Measurements from ENCODE around the gene PRXL2B.
"Not testable (repeated sequence)": the region's sequence is repeated elsewhere in the genome, so short reads cannot be mapped to it uniquely, and the experiment has no call there.

Gene PRXL2B, protein sequence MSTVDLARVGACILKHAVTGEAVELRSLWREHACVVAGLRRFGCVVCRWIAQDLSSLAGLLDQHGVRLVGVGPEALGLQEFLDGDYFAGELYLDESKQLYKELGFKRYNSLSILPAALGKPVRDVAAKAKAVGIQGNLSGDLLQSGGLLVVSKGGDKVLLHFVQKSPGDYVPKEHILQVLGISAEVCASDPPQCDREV

DNA sequence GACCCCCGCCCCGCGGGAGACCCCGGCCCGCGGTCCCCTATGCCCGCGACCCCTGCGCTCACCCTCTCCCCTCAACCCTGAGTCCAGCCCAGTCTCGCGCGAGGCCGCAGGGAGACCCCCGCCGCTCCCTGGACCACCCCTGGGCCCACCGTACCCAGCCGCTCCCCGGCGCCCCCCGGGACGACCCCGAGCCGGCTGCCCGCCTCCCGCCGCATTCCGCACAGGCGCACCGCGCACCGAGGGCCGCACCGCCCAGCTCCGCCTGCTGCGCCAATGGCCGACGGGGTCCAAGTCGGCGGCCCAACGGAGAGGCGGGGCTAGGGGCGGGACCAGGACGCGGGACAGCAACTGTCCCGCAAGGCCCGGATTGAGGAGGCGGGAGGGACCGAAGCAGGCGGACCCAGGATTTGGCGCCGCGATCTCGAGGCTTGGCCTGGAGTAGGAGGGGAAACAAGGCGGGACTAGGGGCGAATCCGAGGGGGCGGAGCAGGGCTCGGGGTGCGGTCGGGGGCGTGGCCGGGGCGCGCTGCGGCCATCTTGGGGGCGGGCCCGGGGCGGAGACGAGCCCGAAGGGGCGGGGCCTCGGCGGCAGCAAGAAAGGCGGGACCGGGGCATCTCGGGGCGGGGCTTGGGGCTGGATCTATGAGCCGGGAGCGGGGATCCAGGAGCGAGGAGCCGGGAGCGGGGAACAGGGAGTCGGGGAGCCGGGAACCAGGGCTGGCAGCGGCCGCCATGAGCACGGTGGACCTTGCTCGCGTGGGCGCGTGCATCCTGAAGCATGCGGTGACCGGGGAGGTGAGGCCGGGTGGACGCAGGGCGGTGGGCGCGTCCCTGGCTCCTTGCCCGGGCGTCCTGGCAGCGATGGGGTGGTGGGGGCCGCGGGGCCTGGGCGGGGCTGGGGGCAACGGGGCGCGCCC, at the start of gene PRXL2B:
TSS of gene PRXL2B (plus strand) at position 624 of the 917 bp plus-strand sequence. CDS start at position 733, 109 bp downstream.
- peak; percentile 97 for DNase-seq (ENCODE audit: low spot score)

DNA sequence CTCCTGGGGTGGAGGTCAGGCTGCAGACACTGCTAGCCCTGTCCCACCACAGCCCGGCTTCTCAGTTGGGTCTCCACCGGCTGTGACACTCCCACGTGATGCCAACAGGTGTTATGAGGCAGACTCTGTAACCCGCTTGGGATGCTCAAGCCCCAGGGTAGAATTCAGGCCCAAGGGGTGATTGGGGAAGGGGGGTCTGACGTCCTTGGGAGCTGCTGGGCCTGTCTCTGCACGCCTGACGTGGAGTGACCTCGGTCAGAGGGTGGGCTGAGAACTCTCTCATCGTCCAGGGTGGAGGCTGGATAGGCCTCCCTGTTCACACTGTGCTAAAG, 48.8 kb upstream of the PRXL2B start:
- DNase-seq (ENCODE audit: low spot score): no peak

DNA sequence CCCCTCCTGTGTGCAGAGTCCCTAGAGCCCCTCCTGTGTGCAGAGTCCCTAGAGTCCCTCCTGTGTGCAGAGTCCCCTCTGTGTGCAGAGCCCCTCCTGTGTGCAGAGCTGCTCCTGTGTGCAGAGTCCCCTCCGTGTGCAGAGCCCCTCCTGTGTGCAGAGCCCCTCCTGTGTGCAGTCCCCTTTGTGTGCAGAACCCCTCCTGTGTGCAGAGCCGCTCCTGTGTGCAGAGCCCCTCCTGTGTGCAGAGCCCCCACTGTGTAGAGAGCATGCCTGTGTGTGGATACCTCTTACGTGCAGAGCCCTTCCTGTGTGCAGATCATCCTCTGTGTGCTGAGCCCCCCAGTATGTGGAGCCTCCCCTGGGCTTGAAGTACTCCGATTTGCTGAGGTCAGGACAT, 48.2 kb upstream of the PRXL2B start:
- DNase-seq (ENCODE audit: low spot score): no peak

DNA sequence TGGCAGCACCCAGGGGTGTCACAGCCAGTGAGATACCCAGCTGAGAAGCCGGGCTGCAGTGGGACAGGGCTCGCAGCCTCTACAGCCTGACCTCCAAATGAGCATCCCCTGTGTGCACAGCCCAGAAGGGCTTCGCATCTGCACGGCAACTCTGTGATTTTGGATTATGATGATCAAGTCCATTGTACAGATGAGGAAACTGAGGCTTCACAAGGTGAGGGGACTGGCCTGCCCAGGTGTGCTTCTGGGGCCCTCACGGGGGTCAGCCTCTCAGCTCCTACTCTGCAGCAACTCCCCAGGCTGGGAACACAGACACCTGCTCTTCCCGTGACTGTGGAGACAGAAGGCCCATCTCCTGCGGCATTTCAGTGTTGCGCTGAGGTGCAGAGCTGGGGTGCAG, 47.7 kb upstream of the PRXL2B start:
- no peak for DNase-seq (ENCODE audit: low spot score)

DNA sequence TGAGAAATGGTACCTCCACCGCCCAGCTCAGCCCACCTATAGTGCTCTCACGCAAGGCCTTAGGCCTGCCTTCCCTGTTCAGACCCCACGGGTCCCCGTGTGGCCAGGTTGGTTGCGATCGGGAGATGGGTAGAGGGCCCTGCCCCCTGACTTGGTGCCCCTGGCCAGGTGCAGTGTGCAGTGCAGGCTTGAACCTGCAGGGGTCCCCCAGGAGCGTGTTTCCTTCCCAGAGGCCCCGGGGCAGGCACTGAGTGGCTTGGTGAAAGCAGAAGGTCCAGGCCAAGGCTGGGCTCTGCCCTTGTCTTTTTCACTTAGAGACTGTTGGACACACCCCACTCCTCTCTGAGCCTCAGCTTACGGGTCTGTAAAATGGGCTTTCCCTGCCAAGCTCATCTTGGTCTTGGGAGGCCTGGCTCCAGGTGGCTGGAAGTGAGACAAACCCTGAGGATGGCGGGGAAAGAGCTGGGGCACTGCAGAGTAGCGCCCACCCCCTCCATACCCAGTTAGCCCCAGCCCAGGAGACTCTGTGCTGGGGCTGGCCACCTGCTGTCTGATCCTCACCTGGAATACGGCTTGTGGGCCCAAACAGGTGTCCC, 47.2 kb upstream of the PRXL2B start:
- DNase-seq (ENCODE audit: low spot score): no peak

DNA sequence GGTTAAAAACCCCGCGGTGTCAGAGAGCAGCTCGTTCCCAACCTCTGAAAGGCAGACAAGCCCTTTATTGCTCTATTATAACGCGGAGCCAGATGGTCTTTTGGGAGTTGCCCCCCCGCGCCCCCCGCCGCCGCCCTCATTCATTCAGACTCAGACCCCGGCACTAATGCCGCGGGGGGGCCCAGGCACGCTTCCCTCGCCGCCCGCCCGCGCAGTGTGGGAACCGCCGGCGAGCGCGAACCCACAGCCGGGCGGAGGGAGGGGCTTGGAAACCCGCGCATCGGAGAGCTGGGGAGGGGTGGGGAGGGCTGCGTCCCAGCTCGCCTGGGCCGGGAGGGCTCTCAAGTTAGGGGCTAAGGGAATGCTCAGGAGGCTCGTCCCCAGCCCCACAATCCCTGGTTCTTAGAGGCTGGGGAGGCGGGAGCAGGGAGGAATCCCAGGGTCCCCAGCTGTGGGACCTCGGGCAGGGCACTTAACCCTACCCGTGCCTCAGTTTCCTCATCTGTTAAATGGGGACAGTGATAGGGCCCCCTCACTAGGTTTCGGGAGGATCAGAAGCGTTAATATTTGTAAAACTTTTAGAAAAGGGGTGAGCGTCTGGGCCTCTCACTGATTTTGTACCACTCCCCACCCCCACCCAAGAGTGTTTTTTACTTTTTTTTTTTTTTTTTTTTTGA, 45.6 kb upstream of the PRXL2B start:
- no peak for DNase-seq (ENCODE audit: low spot score)

DNA sequence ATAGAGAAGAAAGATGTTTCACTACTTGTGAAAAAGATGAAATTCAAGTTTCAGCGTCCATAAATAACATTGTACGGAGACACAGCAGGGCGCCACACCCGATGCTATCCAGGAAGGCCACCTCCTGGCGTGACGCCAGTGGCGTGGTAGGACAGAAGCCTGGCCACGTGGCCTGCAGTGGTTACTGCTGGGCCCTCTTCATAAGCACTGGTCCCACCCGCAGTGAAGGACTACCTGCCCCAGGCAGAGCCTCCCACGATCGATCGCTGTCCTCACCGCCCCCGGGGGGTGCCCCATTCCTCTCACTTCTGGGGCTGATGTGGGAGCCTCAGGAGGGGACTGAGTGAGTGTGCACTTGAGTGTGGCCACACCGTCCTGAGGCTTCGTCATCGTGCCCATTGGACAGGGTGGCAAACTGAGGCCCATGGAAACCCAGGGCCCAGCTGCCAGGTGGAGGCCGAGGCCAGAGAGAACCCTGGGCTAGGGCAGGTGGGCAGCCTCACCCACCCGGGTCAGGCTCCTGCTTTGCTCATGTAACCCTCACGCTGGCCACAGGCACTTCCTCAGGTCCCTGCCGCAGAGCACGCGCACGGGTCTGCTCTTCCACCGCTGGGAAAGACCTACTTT, 44.8 kb upstream of the PRXL2B start:
- no peak for DNase-seq (ENCODE audit: low spot score)

DNA sequence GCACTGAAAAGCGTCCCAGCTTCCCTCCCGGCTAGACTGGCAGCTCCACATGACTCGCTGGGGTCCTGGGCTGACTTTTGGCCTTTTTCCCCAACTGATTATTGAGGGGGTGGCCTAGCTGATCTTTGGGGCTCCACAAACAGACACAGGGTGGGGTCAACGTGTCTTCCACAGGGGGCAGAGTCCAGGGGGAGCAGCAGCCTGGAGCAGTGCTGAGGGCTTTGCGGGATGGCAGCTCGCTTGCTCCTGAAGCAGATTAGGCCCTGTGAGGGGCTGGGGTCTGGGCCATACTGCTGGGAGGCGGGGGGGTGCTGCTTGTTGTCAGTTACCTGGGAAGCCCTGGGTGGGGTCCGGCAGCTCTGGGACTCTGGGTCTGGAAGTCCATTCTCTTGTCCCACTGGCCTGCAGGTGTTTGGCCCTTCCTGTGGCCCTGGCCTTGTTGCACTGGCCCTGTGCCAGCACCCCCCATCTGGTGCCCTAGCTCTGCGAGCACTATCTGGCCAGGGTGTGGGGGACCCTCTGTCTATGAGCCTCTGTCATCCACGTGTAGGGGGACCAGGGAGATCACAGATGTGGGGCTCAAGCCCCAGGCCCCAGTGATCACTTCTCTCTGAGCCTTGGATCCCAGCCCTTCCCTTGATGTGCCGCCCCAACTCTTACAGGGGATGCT, 44.2 kb upstream of the PRXL2B start:
- DNase-seq (ENCODE audit: low spot score): no peak

DNA sequence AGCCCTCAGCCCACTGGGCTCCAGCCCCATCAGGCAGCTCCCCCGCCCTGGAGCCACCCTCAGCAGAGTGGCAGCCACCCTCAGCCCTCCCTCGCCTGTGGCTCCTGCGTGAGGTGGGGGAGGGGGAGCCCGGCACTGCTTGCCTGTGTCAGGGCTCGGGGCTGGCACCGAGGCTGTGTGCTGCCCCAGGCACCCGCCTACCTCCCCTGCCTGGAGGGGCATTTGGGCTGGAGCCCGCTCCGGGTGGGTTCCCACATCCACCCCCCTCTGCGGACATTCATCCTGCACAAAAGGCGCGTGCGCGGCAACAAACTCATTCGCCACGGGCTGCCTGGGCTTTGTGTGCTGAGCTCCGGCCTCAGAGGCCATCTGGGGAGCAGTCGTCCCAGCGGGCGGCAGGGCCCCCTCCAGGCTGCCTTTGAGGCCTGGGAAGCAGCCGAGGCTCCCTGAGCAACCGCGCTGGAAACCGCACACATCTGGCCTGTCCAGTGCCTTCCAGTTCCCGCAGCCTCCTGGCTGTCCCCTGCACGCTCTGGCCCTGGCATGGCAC, 43.0 kb upstream of the PRXL2B start:
- DNase-seq (ENCODE audit: low spot score): no peak

DNA sequence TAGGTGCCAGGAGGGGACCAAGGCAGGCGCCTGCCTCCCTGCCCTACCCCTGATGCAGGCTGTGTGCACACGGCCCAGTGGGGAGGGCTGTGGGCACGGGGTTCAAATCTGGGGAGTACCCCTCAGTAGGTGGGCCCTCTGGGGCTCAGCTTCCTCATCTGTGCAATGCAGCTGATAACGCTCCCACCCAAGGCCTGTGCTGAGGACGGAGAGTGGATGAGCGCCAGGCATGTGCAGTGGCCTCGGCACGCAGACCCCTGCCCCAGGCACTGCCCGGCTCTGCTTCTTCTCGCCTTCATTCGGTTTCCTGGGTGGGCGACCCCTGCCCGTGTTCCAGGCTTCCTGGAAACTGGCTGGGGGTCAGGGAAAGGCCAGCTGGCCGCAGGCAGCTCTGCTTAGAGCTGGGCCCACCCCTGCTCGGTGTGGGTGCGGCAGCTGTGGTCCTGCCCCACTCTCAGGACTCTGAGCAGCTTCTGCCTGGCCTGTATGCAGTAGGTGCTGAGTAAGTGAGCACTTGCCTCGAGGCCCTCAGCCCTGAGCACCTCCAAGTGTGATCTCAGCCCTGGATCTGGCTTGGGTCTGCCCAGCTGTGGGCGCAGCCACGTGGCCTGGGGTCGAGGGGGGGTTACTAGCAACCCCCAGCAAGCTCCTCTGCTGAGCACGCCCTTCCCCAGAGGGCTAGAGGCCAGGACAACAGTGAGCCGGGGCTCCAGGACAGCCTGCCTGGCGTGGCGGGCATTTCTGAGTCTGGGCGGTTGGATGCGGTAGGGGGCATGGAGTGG, 42.3 kb upstream of the PRXL2B start:
- no peak for DNase-seq (ENCODE audit: low spot score)

DNA sequence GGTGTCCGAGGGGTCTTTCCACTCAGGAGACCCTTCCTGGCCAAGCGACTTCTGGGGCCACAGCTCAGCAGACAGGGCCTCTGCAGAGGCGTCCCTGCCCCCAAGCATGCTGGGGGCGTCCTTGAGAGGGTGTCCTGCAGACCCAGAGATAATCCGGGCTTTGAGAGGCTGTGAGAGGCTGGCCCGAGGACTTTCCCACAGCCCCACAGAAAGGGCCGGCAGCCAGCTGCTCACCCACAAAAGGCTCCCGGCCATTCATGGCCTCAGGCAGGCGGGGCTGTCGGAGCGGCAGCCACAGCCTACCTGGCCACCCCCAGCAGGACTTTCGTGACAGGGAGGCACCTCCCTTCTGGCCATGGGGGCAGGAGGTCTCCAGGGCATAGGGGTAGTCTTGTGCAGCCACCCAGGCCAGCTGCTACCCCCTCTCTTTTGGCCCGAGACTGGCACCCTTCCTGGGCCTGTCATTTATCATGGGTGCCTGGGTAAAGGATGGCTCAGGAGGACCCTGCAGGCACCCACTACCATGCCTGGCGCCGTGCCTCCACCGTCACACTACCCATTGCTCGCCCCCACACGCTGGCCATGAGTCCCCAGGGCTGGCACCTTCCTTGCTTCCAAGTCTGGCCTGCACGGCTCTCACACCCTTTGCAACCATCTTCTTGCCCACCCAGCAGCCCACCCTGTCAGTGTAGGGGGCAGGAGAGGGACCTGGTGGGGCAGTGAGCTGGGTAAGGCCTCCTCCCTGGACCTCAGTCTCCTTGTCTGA, 41.5 kb upstream of the PRXL2B start:
- DNase-seq (ENCODE audit: low spot score): no peak

DNA sequence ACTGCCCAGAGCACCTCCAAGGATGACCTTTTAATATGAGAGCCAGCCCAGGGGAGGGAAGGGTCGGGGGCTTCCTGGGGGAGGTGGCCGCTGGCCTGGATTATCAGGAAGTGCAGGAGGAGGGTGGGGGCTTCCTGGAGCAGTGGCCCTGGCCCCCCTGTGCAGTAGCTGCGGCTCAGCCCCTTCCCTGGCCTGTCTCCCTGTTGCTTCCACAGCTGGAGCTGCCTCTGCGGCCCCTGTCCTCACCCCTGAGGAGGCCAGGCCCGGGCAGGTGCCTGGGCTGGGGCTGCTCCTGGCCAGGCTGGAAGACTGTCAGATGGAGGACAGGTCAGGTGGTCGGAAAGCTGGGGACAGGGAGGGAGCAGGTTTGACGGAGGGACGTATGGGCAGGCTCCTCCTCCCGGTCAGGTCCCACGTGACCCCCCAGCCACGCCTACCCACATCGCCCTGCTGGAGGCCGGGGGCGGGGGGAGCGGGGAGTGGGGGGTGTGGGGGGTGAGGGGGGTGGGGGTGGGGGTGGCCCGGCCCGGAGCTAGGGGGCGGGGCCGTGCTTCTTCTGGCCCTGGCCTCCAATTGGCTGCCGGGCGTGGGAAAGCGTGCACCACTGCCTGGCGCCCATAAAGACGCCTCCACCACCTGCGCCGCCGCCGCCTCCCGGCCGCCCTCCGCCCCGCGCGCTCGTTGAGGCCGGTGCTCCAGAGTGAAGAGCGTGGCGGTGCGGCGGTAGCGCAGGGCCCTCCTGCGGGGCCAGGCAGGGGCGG, 40.6 kb upstream of the PRXL2B start:
- DNase-seq (ENCODE audit: low spot score): peak; percentile 90

DNA sequence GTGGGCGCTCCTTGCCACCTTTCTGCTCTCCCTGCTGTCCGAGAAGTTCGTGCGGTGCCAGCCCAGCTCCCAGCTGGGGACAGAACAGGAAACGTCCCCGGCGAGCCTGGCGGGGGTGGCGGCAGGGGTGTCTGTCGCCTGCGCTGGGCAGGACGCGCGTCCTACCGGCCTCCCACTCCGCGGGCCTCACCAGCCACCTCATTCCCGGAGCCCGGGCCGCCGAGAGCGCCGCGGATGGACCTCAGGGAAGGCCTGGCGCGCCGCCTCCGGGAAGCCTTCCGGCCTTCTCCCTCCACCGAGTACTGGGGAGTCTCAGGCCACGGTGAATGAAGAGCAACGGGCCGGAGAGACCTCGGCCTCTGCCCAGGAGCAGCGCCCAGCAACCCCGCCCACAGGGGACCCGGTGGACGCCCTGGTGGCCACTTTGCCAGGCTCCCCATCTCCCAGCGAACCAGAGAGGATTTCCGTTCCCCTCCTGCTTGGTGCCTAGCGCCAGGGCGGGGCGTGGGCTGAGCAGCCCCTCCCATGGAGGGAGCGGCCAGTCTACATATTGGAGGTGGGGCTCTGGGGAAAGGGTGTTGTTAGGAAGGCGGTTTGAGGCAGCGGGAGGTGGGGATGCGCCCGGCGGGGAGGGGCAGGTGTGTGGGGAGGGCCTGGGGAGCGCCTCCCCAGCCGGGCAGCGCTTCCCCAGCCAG, 39.9 kb upstream of the PRXL2B start:
- peak; percentile 93 for DNase-seq (ENCODE audit: low spot score)

DNA sequence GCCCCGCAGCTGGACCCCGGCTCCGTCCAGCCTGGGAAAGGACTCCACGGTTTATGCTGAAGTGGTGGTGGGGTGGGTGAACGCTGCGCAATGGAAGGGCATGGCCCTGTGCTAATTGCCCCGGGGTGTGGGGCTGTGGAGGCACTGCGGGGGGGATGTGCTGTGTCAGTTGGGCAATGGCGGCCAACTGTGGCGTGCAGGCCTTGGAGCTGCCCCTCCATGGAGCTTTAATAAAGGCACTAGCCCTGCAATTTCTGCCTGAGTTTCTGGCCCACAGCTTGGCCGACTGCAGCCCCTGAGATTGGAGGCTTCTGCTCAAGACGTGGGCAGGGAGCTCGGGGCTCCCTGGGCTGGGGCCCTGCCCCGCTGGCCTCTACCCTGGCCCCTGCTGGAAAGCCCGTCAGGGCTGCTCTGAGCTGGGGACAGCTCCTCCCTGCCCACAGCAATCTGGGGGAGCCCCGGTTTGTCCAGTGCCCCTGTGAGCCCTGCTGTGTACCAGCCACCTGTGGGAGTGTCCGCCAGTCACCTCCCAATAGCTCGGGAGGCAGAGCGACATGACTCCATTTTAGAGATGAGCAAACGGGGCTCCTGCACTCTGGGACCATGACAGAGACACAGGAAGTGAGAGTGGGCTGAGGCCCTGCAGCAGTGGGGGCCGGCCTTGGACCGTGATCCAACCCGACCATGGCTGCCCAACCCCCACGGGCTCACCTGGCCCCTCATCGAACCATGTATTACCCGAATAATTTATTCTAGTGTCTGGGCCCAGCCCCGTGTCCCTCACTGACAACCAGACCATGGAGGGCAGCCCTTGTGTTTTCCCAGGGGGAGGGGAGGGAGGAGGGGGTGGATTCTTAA, 39.1 kb upstream of the PRXL2B start:
- DNase-seq (ENCODE audit: low spot score): peak; percentile 53

DNA sequence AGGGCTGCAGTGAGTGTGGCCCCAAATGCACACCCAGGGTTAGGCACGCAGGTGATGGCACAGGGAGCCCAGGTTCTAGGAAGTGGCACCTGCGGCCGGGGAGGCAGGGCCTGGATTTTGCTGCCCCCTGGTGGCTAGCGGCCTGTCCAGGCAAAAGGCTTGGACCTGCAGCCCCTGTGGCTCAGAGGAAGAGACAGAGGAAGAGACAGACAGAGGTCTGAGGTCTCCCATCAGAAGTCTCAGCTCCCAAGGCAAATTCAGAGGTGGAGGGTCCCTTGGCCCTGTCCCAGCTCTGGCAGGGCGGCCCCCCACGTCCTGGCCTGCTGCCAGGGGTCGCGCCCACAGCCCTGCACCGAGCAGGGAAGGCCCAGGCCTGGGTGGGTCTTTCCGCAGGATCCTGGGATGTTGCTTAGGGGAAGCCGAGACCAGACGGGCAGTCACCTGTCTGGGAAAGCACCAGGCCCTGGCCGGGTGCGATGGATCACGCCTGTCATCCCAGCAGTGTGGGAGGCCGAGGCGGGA, 38.4 kb upstream of the PRXL2B start:
- DNase-seq (ENCODE audit: low spot score): peak; percentile 79

DNA sequence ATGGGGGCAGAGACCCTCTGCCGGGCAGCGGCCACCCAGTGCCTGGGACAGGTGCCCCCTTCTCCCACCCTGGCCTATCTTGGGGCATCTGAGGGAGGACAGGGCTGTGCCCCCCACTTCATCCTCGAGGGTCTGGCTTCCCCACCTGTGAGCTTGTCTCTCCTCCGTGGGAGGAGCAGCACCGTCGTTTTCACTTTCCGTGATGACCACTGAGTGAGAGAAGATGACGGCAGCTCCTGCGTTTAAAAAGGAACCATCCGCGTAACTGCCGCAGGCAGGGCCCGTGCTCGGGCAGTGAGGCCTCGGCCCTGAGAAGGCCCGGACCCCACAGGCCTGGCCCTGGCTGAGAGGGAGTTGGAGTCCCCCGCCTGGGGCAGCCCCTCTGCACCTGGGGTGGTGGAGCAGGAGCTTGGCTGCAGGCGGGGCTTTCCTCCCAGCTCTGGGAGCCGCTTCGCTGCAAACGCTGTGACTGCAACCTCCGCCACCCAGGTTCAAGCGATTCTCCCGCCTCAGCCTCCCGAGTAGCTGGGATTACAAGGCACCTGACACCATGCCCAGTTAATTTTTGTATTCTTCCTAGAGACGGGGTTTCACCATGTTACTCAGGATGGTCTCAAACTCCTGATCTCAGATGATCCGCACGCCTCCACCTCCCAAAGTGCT, 37.1 kb upstream of the PRXL2B start:
- not testable (repeated sequence) for DNase-seq (ENCODE audit: low spot score)

Measured in RKO (cell line).